ENCODE data around the gene EFNA1.

DNA sequence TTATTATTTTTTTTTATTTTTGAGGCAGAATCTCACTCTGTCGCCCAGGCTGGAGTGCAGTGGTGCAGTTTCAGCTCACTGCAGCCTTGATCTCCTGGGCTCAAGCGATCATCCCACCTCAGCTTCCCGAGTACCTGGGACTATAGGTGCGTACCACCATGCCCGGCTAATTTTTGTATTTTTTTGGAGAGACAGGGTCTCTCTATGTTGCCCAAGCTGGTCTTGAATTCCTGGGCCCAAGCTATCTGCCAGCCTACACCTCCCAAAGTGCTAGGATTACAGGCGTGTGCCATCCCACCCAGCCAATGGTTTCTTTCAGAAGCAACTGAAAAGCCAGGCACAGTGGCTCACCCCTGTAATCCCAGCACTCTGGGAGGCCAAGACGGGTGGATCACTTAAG lies 43.1 kb downstream of the EFNA1 start:
- TF ChIP-seq YY1 (IDR thresholded peaks at IDR 0.05; ENCODE audit: insufficient read depth, insufficient read length) (no peak), ZNF274 (IDR thresholded peaks at IDR 0.05; ENCODE audit: low read depth, low read length) (no peak)
